ENCODE results near the gene CXCL3.

The CXCL3 gene

GRCh38 chr4:74012130-74012529, 26.4 kb downstream of the CXCL3 start:
- no peak for DNase-seq

GRCh38 chr4:74009307-74009706, 29.2 kb downstream of the CXCL3 start:
- no peak for DNase-seq

GRCh38 chr4:74006009-74006476, 32.4 kb downstream of the CXCL3 start:
- no peak for DNase-seq

- no peak for DNase-seq
Measured at GRCh38 chr4:74005528-74005927, 33.0 kb downstream of the CXCL3 start.

- DNase-seq = no peak
Measured at GRCh38 chr4:74004668-74005067, 33.8 kb downstream of the CXCL3 start.

- no peak for DNase-seq
Measured at GRCh38 chr4:74000301-74000700, 38.2 kb downstream of the CXCL3 start.

- DNase-seq = no peak
Measured at GRCh38 chr4:73998040-73999011, 40.2 kb downstream of the CXCL3 start, which contains the start of gene CXCL5. TSS of gene CXCL5 (minus strand) at chr4:73998677. CDS start at chr4:73998581, 96 bp downstream.

- DNase-seq = no peak
Measured at GRCh38 chr4:73992050-73992449, 46.4 kb downstream of the CXCL3 start.

GRCh38 chr4:73991742-73992000, 46.8 kb downstream of the CXCL3 start:
- DNase-seq = no peak

GRCh38 chr4:73990988-73991741, 47.3 kb downstream of the CXCL3 start:
- no peak for DNase-seq

GRCh38 chr4:73989928-73990327, 48.6 kb downstream of the CXCL3 start:
- no peak for DNase-seq

GRCh38 chr4:73989031-73989430, 49.5 kb downstream of the CXCL3 start:
- DNase-seq = no peak

- no peak for DNase-seq
Measured at GRCh38 chr4:73988061-73988460, 50.4 kb downstream of the CXCL3 start, which contains the start of gene PPBP. TSS of gene PPBP (minus strand) at chr4:73988190. CDS start at chr4:73988103, 87 bp downstream.

Data from DMS79 treated with DMSO at 0.1 percent for 48 hours (cell line).